VCaP (cell line): ENCODE measurements around the gene ERI3.

Experiments
- H3K27ac ChIP-seq: fragments of 450-650 bp; 2 replicates; pipeline ENCODE4 v1.5.1; 2017
- TF ChIP-seq, protein P1 (sequence below): fragments of 450-650 bp; conservative IDR thresholded peaks from 2 replicates; pipeline ENCODE4 v1.5.1; 2017; ENCODE audit warnings: mild to moderate bottlenecking, moderate library complexity

Gene ERI3

DNA sequence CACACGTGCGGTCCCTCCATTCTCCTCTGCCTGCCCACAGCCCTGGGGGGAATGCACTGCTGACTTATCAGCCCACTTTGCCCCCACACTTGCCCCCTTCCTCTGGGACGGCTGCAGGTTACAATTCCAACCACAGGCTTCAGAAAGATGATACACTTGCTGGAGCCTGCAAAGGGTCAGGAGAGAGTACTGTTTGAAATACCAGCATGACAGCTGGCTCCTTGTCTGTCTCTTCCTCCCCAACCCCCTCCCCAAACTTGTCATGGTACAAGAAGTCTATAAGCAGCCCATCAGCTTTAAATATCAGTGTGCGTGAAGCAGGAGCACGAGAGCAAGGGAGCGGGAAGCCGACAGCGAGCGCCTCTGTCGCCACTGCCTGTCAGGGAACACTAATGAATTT is 62.4 kb downstream of the ERI3 start:
- TF ChIP-seq, protein P1, sequence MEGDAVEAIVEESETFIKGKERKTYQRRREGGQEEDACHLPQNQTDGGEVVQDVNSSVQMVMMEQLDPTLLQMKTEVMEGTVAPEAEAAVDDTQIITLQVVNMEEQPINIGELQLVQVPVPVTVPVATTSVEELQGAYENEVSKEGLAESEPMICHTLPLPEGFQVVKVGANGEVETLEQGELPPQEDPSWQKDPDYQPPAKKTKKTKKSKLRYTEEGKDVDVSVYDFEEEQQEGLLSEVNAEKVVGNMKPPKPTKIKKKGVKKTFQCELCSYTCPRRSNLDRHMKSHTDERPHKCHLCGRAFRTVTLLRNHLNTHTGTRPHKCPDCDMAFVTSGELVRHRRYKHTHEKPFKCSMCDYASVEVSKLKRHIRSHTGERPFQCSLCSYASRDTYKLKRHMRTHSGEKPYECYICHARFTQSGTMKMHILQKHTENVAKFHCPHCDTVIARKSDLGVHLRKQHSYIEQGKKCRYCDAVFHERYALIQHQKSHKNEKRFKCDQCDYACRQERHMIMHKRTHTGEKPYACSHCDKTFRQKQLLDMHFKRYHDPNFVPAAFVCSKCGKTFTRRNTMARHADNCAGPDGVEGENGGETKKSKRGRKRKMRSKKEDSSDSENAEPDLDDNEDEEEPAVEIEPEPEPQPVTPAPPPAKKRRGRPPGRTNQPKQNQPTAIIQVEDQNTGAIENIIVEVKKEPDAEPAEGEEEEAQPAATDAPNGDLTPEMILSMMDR: no peak
- no peak overlapping the region; the same call in 1 of the 2 replicates for H3K27ac ChIP-seq

DNA sequence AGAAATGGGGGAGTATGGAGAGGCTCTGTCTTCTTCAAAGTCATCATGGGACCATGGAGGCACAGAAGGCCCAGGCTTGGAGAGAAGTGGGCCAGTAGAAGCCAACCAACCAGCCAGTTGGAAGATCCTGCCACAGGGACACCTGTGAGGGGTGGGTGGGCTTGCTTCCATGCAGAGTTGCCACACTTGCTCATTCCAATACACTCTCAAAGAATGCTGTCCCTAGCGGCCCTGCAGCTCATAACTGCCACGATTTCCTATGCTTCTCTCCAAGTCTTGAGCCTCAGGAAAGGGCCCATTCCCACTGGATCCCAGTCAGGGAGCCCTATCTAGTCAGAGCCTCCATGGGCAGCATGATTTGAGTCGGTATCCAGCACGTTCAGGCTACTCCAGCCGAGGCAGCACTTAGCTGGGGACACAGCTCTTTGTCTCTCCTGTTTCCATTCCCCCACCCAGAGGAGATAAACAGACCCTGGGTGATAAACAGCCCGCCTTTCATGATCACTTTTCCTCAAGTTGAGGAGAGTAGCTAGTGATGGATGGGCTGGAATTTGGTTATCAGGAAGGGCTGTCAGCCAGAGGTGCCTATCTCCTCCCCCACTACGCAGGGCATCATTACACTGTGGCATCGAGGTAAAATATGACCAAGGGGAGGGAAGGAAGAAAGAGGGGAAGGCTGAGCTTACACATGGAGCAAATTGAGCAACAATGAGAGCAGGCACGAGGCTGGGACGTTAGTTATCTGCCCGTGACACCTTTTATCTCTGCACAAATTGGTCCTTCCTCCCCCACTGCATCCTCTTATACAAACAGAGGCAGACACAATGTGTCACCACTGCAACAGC is 64.6 kb downstream of the ERI3 start:
- TF ChIP-seq, protein P1: no peak
- H3K27ac ChIP-seq: no peak overlapping the region

DNA sequence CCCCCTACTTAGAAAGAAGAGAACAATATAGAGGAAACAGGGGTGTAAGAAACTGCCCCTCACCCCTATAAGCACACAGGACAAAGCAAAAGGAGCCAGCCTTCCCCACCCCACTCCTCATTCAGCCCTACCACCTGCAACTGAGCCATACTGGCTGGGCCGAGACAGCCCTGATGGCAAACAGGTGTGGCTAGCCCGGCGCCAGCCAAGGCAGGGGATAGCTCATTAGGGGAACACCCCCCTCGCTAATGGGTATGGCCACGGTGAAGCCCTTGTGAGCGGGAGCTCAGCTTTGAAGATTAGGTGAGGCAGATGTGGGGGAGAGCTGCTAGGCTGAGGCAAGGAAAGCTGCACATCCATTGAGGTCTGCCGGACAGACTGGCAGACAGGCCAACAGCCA is 65.5 kb downstream of the ERI3 start:
- H3K27ac ChIP-seq: no peak overlapping the region
- TF ChIP-seq, protein P1: no peak

DNA sequence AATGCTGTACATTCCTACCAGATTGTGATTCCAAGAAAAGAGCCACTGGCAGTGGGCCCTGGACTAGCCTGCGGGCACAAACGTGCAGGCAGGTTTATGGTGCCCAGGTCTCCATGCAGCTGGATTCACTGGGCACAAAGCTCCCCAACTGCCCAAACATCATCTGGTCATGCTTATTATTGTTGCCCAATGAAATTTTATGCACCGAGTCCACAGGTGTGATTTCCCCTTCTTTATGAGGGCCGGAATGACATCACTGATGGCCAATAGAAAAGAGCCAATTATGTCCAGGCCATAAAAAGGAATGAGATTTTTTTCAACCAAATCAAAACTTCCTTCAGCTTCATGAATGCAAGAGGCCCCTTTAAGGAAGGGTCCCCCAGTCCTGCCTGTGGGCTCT is 66.2 kb downstream of the ERI3 start:
- TF ChIP-seq, protein P1: no peak

DNA sequence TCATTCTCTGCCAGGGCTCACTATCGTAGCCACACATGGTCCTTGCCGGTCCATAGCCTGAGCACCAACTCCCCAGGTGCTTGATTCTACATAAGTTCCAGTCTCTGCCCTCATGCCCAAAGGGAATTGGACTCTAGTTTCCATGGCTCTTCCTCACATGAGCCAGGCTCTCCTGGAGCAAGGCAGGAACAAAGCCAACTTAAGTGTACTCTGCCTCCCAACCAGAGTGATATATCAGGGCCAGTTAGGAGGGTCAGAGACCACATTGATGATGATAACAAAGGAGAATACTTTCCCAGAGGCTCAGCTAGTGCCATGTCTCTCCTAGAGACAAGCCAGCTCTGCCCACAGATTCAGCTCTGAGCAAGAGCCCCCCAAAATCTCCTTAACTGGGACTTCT is 70.9 kb downstream of the ERI3 start:
- H3K27ac ChIP-seq: no peak overlapping the region
- TF ChIP-seq, protein P1: no peak

More for the DNA sequence above, 66.2 kb downstream of the ERI3 start:
- H3K27ac ChIP-seq: no peak overlapping the region

DNA sequence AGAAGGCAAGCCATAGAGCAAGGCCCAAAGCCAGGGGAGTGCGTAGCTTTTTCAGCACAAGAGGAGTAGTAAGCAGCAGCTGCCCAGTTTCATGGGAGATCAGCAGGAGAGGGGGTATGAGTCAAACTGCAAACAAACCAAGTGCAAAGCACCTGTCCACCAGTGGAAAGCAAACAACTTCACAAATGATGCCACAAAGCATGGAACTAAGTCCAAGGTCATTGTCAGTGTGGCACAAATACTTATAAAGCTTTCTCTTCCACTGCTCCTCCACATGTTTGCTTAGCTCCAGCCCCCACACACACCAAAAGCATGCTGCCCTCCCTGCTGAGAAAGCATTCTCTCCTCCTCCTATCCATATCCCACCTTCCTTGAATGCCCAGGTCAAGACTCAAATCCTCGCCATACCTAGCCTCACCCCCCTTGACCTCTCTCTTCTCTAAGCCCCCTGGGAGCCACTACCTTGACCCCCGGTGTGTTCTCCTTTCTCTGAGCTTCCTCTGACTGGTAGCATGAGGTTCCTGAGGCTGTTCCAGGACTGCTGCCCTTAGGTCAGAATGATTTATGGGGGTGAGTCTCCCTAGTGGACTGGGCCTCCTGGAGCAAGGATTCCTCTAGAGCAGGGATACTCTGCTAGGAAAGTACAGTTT is 71.4 kb downstream of the ERI3 start:
- no peak overlapping the region for H3K27ac ChIP-seq
- TF ChIP-seq, protein P1: no peak

DNA sequence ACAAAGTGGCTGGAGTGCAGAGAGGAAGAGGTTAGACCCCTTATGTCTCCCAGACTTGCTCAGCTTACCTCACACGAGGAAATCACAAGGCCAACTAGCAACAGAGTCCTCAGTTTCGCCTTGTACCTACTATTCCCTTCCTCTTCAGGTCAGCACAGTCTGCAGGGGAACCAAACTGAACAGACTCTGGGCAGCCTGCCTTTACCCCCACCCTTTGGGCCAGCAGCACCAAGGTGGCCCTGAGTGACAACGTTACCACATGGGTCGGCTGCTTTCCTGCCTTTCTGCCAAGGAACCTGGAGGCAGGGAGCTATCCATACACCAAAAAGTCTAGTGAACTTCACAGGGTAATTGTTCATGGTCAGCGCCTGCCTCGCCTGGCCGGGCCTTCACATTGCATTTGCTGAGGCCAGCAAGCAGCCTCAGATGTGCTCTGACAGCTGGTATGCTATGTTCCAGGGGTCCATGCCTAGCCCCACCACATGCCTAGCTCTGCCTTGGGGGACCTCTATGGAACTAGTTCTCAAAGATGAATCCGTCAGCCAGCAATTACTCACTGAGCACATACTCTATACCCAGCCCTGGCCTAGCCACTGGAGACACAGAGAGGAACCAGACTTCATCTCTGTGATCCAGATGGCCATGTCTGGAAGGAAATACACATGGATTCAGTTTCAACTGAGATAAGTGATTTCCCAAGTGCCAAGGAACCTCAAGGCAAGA is 72.2 kb downstream of the ERI3 start:
- TF ChIP-seq, protein P1: no peak
- H3K27ac ChIP-seq: no peak overlapping the region
